Femur (tissue), 1 donor: ENCODE results near the gene FAM114A2.

Source experiments
- DNase-seq: peaks from one replicate; pipeline ENCODE4 v3.0.0-alpha.2; 2017

FAM114A2 gene

DNA sequence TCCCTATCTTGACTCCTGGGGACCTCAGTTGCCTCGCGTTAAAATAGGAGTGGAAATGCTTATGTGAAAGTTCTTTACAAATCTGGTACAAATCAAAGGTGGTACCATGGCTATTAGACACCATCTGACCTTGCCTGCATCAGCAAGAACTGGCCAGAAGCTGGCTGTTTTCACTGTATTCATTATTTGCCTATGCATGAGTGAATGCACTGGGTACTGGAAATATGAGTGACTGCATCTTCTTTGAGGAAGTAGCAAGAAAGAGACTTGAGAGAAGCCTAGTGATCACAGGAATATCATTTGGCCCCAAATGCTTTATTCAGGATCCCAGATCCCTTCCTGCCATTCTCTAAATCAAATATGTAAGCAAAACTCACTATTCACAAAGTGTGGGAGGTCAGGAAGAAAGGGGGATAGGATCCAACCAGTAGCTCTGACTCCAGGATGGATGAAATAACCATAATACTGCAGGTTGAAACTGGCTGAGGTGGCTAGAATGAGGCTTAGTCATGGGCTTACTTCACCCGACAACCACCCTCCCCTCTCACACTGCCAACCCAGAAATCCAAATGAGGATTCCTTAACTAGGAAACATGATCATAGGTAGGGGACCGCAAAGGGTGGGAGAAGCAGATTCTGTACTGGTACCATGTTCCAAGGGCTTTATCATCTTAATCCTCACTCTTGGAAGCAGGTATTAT is 56.7 kb downstream of the FAM114A2 start:
- DNase-seq = no peak

DNA sequence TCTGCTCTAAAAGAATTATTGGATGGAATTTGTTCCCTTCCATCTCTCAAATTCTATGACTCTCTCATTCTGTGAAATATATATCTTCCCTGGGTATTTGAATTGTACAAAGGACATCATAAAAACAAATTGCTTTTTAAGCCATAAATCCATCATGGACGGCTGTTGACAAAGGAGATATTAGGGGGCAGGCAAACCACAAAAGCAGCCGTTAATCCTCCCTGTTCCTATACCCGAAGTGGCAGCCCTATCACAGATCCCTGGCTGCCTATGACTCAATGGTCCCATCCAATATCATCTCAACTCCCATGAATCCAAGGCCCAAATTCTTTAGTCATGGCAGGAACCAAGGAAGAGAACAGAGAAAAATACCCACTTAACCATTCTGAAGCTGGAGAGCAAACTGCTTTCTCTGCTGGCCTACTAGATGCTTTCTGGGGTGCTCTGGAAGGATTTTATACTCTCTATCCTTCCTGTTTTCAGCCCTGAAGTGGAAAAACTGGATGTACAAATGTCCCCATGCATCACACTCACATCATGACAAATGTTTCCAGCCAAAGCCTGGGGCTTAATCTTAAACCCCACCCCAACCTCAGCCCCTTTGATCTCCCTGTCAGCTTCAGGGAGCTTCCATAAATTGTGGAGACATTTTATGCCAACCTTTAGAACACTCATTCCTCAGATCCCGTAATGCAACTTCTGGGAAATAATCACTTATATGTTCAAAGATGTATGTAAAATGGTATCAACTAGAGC is 59.5 kb downstream of the FAM114A2 start:
- no peak for DNase-seq

DNA sequence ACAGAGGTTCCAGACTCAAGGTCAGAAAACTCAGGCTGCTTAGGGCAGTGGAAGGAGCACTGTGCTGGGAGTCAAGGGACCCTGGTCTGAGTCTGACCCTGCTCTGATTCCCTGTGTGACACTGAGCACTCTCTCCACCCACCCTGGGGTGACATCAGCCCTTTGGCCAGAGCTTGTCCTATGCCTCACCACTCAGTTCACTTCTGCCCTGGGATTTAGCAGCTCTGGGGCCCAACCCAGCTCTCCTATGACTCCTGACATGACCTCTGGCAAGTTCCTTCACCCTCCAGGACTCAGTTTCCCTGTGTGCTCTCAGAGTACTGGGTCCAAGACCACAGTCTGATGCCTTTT is 63.9 kb downstream of the FAM114A2 start:
- no peak for DNase-seq

DNA sequence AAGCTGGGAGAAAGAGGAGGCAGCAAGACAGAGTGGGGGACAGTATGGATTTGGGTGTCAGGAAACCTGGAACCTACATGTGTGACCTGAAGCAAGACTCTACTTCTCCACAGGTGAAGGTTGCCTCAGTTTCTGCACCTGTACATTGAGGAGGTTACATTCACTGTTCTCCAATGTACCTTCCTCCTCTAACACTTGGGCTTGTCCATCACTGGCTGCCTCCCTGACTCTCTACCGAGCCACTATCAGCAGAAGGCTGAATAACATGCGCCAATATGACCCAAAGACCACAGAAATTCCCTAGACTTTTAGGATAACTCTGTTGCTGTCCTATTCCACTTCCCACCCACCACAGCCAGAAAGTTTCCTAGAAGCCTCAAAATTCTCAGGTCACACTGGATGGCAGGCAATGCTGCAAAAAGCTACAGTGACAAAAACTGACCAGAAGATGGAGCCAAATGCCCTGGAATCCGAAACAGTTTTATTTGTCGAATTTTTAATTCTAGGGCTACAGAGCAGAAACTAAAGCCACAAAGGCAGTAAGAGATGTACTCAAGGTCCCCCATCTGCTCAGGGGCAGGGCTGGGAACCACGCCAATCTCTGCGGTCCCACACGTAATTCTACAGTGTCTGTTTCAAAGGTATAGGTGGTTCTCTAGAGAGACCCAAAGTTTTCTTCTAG is 64.4 kb downstream of the FAM114A2 start:
- DNase-seq = peak; percentile 43

DNA sequence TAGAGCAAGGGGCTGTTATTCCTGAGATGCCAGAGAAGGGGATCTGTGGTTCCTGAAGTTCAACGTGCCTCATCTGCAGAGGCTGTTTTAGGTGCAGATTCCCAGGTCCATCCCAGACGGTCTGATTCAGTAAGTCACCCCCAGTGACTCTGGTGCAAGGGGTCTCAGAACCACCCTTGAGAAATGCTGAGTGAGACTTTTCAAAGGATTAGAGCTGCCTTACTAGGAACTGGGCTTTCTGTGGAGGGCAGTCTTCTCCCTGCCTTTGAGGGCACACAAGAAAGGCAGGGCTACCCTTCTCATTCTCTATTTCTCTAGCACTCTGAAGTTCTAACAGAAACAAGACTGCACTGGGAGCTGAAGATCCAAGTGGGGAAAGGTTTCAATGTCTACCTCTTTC is 66.5 kb downstream of the FAM114A2 start:
- no peak for DNase-seq

DNA sequence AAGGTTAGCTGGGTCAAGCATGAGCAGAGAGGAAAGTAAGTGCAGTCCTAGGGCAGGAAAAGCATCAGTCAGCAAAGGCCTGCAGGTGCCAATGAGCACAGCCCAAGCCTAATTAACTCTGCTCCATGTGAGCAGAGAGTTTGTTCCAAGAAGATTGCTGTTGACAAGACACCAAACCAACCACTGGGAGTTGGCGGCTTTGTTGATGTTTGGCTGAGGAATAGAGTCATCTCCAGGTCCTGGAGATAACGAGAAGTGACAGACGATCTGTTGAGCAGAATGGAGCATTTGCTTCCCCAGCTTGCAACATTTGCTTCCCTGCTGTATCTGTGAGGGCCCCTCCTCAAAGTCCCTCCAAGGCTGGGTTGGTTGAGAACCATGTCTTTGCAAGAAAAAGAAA is 68.2 kb downstream of the FAM114A2 start:
- no peak for DNase-seq

DNA sequence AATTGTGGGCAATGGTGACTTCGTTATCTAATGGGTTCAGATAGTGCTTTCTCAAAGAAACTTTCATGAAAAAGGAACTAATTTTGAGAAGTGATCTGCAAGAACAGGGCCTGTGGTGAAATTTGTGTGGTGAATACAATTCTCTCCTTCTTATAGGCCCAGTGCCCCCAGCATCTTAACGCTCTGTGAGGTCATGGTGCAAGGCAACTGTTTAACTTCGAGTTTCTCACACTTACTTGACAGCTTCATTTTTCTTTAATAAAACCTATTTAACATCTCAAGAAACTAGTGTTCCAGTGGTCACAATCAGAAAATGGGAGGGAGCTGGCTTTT is 69.2 kb downstream of the FAM114A2 start:
- no peak for DNase-seq

DNA sequence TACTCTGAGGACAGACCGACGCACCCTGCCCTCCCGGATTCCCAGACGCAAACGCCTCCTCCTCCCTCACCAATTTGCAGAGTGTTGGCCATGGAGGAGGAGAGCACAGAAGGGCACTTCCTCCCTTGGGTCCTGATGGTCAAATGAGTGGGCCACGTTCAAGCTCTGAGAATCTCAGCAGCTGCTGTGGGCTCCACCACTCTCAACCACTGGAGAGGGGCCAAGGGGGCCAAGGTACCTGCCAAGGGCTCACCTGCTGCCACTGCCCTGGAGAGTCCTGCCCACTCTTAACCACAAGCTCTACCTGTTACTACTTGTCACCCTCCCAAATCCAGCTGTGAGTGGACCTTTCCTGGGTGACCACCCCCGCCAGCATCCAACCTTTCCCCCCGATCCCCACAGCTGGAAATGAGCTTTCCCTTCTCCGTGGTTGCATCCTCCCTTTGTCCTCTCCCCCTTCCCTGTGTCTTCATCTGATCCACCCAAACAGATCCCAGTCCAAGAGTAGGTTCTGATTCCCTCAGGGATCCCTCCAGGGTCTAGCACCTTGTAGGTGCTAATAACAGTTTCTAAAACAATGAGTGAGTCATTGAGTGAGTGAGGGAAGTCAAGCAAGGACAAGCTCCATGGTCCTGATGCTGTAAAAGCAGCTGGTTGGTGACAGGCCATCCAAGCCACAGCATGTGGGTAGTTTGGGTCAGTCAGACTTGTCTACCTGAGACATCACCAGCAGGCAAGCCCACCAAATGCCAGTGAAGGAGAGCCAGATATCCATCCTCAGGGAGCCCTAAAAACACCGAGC is 69.7 kb downstream of the FAM114A2 start:
- DNase-seq = no peak

DNA sequence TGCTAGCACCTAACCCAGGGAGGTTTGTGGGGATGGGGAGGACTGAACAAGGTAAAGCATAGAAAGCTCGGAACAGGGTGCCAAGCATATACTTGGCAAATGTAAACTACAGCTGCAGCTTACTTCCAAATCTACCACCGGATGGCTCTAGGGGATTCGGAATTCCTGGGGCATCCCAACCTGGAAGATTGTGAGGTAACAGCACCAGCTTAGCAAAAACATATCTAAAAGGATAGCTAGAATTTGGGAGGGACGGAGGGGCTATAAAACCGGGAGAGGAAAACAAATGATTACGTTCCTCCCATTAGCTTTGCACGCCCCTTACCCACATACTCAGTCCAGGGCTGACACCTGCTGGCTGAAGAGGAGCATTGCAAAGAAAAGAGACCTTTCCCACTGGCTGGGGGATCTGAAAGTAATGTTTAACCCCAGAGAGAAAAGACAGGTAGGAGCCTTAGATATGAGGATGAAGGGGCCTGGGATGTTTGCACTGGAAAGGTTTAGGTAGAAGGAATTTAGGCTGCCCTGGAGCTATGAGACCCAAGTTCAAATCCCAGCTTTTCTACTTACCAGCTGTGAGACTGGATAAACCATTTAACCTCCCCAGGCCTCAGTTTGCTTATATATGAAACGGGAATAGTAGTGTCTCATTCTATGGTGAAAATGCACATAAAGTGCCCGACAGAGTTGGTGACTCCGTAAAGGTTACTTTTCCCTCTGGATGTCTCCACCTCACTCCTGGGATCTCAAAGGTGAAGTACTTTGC is 73.6 kb downstream of the FAM114A2 start:
- peak; percentile 74 for DNase-seq

DNA sequence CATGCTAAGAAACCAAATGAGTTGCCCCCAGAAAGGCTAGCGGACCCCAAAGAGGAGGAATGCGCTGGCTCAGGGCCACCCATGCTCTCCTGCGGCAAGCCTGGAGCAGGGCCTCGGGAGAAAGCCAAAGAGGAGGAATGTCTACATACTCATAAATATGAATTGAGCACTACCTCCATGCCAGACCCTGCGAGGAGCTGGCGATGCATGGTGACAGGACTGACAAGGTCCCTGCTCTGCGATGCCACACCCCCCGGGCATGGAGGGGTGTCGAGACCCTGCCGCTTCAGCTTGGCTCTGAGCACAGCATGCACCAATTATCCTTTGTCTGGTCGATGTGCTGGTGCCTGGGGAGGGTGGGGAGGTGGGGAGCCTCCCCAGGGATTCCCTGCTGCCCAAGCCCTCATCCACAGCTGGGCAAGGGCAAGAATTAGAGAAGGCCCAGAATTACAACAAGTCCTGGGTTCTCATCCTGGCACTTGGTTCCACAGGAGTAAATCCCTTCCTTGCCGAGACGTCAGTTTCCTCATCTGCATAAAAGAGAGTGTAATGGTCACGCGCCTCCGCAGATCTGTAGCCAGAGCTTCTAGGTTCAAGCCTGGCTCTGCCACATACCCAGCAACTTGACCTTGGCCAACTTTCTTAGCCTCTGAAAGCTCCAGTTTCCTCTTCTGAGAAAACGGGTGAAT is 74.4 kb downstream of the FAM114A2 start:
- DNase-seq = no peak

DNA sequence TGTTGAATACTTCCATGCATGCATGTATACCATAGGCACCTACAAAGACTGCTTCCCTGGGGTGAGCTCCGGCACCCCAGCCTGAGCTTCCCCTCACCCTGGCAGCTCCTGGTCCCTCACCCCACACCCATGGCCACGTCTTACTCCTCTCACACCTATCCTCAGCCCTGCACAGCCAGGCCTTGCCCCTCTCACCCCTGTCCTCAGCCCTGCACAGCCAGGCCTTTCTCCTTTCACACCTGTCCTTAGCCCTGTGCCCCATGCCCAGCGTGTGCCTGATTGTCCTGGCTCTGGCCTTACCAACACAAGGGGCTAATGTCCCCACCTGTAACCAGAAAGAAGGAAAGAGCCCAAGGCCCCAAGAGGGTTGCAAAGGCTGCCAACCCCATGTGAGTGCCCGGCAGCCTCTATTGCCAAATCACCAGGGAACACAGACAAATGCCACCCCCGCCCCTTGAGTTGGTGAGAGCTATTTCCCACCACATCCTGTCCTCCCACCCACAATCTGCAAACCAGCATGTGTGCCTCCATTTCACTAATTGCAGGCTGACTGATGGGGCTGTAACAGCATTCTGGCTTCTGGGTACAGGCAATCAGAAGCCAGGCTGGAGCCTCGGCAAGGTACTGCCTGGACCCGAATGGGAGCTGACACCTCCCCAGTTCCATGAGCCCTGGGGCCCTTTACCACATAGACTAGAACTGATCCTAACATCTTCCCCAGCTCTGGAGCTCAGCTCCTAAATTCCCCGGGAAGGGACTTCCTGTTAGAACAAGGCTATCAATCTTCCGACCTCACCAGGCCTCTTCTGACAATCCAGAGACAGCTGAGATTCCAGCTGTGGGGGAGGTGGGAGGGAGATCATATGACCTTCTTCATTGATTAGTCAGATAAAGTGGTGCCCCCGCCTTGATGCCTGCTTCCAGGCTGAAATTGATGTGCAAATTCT is 78.2 kb downstream of the FAM114A2 start:
- DNase-seq = no peak

DNA sequence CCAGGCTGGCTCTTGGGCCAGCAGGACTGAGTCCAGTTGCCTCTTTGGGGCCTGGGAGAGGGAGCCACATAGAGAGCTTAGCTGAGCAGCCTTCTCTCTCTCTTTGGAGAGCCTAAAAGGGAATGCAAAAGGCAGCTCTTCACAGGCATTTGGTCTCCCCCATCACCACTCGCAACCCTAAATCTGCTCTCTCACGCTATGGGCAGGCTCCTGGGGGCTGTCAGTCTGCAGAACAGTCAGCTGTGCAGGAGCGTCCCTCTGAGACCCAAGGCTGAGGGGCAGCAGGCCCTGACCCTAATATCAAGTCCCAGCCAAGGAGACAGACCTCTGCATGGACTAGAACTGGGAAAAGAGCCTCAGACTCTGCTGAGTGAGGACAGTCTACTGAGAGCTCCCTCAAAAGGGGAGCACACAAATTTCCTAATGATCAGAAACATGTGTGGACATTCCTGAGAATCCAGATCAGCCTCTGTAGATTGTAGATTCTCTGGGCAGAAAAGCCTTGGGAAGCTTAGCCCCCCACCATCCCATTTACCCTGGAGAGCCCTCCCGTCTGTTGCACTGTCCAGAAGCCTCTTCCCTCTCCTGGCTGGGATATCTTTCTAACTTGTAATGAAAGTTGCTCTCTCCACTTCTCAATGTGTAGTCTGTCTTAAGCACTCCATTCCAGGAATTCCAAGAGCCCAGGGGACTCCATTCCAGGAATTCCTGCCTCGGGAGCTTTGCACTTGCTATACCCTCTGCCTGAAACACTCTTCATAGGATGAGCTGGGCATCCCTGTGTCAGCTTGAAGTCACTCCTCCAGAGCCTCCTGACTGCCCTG is 79.4 kb downstream of the FAM114A2 start:
- DNase-seq = peak; percentile 29

DNA sequence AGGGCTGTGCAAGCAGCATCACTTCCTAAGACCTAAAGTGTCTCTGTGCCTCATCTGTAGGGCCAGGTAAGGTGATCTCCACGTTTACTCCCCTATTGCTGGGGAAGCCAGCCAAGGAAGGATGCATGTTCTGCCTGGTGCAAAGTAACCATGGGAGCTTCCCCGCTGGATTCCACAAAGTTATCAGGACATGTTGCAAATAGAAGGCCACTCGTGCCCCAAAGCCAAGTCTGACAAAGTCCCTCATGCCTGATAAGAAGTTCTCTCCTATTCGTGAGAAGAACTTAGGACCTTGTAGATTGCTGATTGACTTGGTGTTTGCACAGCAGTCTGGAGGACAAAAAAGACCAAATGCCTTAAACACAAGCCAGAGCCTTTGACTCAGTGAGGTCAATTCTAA is 81.5 kb downstream of the FAM114A2 start:
- DNase-seq = no peak

DNA sequence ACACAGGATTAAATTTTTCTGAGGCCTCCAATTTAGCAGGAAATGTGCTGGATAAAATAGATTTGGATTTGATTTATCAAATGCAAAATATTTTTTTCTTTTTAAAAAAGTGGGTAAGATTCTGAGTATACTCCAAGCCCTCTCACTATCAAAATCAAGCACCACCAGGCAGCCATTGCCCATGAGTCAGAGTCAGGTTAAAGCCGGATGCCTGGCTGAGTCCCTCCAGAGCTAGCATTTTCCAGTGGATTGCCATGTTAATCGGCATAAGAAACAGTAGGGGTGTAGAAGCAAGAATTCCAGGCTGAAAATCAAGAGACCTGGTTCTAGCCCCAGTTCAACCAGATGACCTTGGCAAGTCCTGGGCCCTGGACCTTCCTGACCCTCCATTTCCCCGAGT is 85.3 kb downstream of the FAM114A2 start:
- no peak for DNase-seq

DNA sequence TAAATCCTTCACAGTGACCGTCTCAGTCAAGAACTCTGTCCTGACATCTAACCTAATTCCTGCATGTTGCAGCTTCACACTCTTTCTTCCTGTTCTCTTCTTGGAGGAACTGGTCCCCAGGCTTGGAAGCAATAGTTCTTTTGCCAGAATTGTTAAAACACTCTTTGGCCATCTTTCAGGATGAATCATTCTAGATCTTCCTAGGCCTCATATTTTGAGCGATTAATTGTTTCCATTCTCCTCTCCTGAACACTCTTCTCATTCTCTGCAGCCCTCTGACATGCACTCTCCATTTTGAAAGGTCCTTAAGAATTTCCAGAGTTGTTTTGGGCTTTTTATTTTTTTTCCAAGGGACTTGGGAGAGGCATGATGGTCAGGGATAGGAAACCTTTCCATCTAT is 85.8 kb downstream of the FAM114A2 start:
- DNase-seq = no peak

DNA sequence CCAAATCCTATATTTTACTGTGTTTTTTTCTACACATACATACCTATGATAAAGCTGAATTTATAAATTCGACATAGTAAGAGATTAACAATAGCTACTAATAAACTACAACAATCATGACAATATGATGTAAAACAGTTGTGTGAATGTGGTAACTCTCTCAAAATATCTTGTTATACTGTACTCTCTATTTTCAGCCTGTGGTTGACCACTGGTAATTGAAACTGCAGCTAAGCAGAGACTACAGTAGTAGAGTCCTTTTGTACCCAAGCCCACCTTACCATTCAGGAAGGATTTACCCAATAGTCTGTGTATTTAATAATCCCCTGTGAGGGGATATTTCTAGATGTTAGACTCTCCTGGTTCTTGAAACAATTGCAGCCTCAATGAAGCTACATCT is 86.7 kb downstream of the FAM114A2 start:
- DNase-seq = no peak

DNA sequence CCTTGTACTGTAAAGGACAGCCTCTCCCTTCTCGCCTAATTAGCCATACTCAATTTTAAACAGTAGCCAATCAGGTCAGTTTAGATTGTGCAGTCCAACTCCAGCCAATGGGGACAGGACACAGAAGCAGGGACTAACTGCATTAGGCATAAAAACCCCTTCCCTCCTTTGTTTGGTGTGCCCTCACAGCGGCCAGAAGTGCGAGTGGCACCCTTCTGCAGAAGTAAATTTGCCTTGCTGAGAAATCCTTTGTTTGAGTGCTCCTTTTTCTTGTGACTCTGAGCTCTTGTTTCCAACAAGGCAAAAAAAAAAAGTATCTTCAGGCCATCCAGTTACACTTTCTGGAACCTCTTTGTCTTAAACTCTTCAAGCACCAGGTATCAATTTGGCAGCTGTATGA is 97.4 kb downstream of the FAM114A2 start:
- DNase-seq = no peak
